Stimulated activated CD8-positive, alpha-beta memory T cell treated with anti-CD3 and anti-CD28 coated beads, Interleukin-7, amount 100 ng/mL, for 48 hours (primary cell): ENCODE measurements around the gene MYH6.
"Not testable (repeated sequence)": the region's sequence is repeated elsewhere in the genome, so short reads cannot be mapped to it uniquely, and the experiment has no call there.

Experiments
- DNase-seq, 2 donors: peaks; one replicate each; pipeline ENCODE4 v3.0.0-alpha.2; 2020; ENCODE audit warnings: low read depth in 1 of 2; ENCODE audit errors: extremely low read depth in 1 of 2

Gene MYH6

GRCh38 chr14:23436327-23437132, 28.5 kb upstream of the MYH6 start:
- DNase-seq, result no peak

- no peak for DNase-seq
Measured at GRCh38 chr14:23435543-23436326, 27.7 kb upstream of the MYH6 start, which contains the start of gene MYH7. MYH7 (minus strand) TSS chr14:23435660; CDS start chr14:23433732, 1,928 bp downstream.

GRCh38 chr14:23434488-23435222, 26.6 kb upstream of the MYH6 start:
- DNase-seq, result no peak

- DNase-seq, result no peak
Measured at GRCh38 chr14:23433457-23433856, 25.4 kb upstream of the MYH6 start.

GRCh38 chr14:23432946-23433345, 24.9 kb upstream of the MYH6 start:
- DNase-seq, result no peak

GRCh38 chr14:23432102-23432925, 24.2 kb upstream of the MYH6 start:
- DNase-seq, result no peak

GRCh38 chr14:23431486-23431885, 23.4 kb upstream of the MYH6 start:
- no peak for DNase-seq

- no peak for DNase-seq
Measured at GRCh38 chr14:23430723-23431085, 22.6 kb upstream of the MYH6 start.

- no peak for DNase-seq
Measured at GRCh38 chr14:23430016-23430722, 22.1 kb upstream of the MYH6 start.

GRCh38 chr14:23428686-23429495, 20.8 kb upstream of the MYH6 start:
- no peak for DNase-seq

- not testable (repeated sequence) for DNase-seq
Measured at GRCh38 chr14:23425798-23426197, 17.7 kb upstream of the MYH6 start.

GRCh38 chr14:23425169-23425568, 17.1 kb upstream of the MYH6 start:
- DNase-seq, result no peak

GRCh38 chr14:23423657-23424056, 15.6 kb upstream of the MYH6 start:
- no peak for DNase-seq

GRCh38 chr14:23421594-23421993, 13.5 kb upstream of the MYH6 start:
- no peak for DNase-seq

GRCh38 chr14:23419646-23420045, 11.6 kb upstream of the MYH6 start:
- DNase-seq, result not testable (repeated sequence)

GRCh38 chr14:23418021-23418420, 9.9 kb upstream of the MYH6 start:
- no peak for DNase-seq

GRCh38 chr14:23417269-23417668, 9.2 kb upstream of the MYH6 start:
- DNase-seq, result not testable (repeated sequence)

- no peak for DNase-seq
Measured at GRCh38 chr14:23416801-23417200, 8.7 kb upstream of the MYH6 start.
